ENCODE data around the gene CCDC9B. TPM values are rescaled to one million over a fixed set of nuclear protein-coding genes. Genes with fewer than 3 reads are reported as not detected.

CCDC9B gene
- total RNA-seq, 2 donors from 2014 or later = 30.1 to 57.1 TPM

DNA sequence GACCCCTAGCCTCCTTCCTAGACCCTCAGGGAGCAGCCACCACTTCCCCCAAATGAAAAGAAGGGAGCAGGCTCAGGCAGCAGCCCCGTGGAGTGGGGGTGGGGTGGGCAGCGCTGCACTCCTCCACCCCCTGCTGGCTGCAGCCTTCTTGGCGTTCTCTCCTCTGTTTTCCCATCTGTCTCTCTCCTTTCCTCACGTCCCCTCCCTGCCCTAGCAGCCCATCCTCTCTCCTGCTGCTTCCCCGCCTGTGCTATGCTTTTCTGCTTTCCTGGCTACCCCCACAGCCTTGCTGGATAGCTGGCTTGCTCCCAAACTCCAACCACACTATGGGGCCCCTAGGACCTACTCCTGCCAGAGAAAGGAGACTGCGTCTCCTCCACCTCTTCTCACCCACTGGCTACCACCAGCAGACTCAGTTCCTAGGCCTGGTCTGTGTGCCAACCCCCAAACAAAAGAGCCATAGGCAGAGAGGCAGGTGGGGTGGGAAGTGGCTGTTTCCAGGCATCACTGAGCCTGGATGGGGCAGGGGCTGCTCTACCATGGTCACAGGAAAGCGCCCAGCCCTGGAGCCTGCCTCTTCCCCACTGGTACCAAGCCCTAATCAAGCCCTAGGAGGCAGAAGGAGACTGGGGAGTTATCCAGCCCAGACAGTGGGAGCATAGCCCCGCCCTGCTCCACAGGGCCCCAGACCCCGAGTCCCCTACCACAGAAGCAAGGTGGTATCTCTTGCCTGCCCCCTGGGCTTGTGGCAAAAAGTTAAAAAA is 13.9 kb upstream of the CCDC9B start:
- no peak for DNase-seq (ENCODE audit: low spot score)
- H3K4me3 ChIP-seq = no peak overlapping the region
- H3K36me3 ChIP-seq = no peaks in the 10 kb centered on the region
- no peaks in the 10 kb centered on the region for H3K9me3 ChIP-seq
- no peak for ATAC-seq (ENCODE audit: insufficient number of reproducible peaks, low FRiP score, low read depth)
- H3K27me3 ChIP-seq (replicated peaks; ENCODE audit: insufficient read depth) = no peaks in the 10 kb centered on the region
- peaks cover 8 to 9% of the 10 kb centered on the region in 2 donors for H3K4me1 ChIP-seq (ENCODE audit: control insufficient read depth in 1 of 2, low read depth in 2 of 2)
- peak; percentile 36 for TF ChIP-seq CTCF (IDR thresholded peaks at IDR 0.05)
- H3K27ac ChIP-seq = no peak overlapping the region

DNA sequence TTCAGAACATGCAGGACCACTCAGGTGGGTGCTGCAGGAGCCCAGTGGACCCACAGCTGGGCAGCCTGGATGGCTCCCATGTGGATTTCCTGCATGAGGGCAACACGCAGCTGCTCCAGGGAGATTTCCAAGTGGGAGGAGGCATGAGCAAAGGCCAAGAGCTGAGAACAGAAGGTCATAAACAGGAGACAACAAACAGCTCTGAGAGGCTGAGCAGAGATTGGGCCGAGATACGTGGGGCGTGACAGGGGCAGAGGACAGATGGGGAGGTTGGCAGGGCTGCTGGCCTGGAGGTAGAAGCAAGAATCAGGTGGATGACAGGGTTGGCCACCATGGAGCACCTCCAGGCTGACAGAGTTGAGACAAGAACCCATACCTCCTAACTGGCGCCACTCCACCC is 13.0 kb upstream of the CCDC9B start:
- no peak for TF ChIP-seq CTCF (IDR thresholded peaks at IDR 0.05)
- H3K4me1 ChIP-seq (ENCODE audit: control insufficient read depth in 1 of 2, low read depth in 2 of 2) = peaks cover 5 to 9% of the 10 kb centered on the region in 2 donors
- no peaks in the 10 kb centered on the region for H3K9me3 ChIP-seq
- DNase-seq (ENCODE audit: low spot score) (no peak), ATAC-seq (ENCODE audit: insufficient number of reproducible peaks, low FRiP score, low read depth) (no peak)
- no peaks in the 10 kb centered on the region for H3K27me3 ChIP-seq (replicated peaks; ENCODE audit: insufficient read depth)
- H3K27ac ChIP-seq = no peak overlapping the region
- no peaks in the 10 kb centered on the region for H3K36me3 ChIP-seq
- no peak overlapping the region for H3K4me3 ChIP-seq

GRCh38 chr15:40352281-40352901 is 11.7 kb upstream of the CCDC9B start:
- peaks cover 0 to 1% of the 10 kb centered on the region in 2 donors for H3K4me1 ChIP-seq (ENCODE audit: control insufficient read depth in 1 of 2, low read depth in 2 of 2)
- H3K4me3 ChIP-seq = no peak overlapping the region
- H3K27me3 ChIP-seq (replicated peaks; ENCODE audit: insufficient read depth) = no peaks in the 10 kb centered on the region
- H3K9me3 ChIP-seq = no peaks in the 10 kb centered on the region
- ATAC-seq (ENCODE audit: insufficient number of reproducible peaks, low FRiP score, low read depth) = no peak
- TF ChIP-seq CTCF (IDR thresholded peaks at IDR 0.05) = no peak
- H3K36me3 ChIP-seq = no peaks in the 10 kb centered on the region
- no peak overlapping the region for H3K27ac ChIP-seq
- DNase-seq (ENCODE audit: low spot score) = no peak

DNA sequence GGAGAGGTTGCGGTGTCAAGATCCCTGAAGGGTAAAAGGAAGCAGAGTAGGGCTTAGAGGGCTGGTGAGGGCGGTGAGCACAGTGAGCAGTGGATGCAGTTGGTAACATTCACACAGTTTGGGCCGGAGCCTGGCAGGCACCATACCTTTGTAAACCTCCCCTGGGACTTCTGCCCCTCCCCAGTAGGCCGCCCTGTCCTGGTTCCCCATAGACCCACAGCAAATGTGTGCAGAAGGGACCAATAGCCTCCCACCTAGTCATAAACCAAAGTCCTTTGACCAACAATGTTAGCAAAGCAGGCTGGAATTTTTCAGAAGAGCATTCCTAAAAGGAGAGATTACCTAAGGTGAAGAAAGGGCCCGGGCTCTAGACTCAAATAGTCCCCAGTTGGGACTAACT is 8.4 kb upstream of the CCDC9B start:
- Histone ChIP-seq H3K36me3 (no peaks in the 10 kb centered on the region), H3K4me1 (ENCODE audit: control insufficient read depth in 1 of 2, low read depth in 2 of 2) (peaks cover 3 to 9% of the 10 kb centered on the region in 2 donors), H3K27ac (no peak overlapping the region), H3K9me3 (no peaks in the 10 kb centered on the region), H3K27me3 (replicated peaks; ENCODE audit: insufficient read depth) (no peaks in the 10 kb centered on the region), H3K4me3 (no peak overlapping the region)
- no peak for DNase-seq (ENCODE audit: low spot score)
- ATAC-seq (ENCODE audit: insufficient number of reproducible peaks, low FRiP score, low read depth) = no peak
- no peak for TF ChIP-seq CTCF (IDR thresholded peaks at IDR 0.05)

GRCh38 chr15:40348474-40348870 is 7.7 kb upstream of the CCDC9B start:
- ATAC-seq (ENCODE audit: insufficient number of reproducible peaks, low FRiP score, low read depth) (no peak), DNase-seq (ENCODE audit: low spot score) (no peak)
- no peak for TF ChIP-seq CTCF (IDR thresholded peaks at IDR 0.05)
- Histone ChIP-seq H3K9me3 (no peaks in the 10 kb centered on the region), H3K27me3 (replicated peaks; ENCODE audit: insufficient read depth) (no peaks in the 10 kb centered on the region), H3K4me1 (ENCODE audit: control insufficient read depth in 1 of 2, low read depth in 2 of 2) (peaks cover 8 to 16% of the 10 kb centered on the region in 2 donors), H3K27ac (no peak overlapping the region), H3K36me3 (no peaks in the 10 kb centered on the region), H3K4me3 (no peak overlapping the region)

All from thoracic aorta (tissue), 2 donors.